Neural cell (in vitro differentiated cells): ENCODE results near the gene ZNF462. TPM values are rescaled to one million over a fixed set of nuclear protein-coding genes. Genes with fewer than 3 reads are reported as not detected.

ENCODE experiments used
- H2AFZ ChIP-seq: fragments of 200-600, 300-800 bp; sonication (generic), shearing (Covaris generic); 2 replicates; pipeline ENCODE4 v1.6.0; 2014; ENCODE audit warnings: low read depth, mild to moderate bottlenecking, antibody characterized with exemption, low read length, moderate library complexity
- H3F3A ChIP-seq: fragments of 200-600 bp; shearing (Covaris generic); 2 replicates; pipeline ENCODE4 v1.6.1; 2016; ENCODE audit warnings: mild to moderate bottlenecking, moderate library complexity, mixed read lengths, antibody characterized with exemption, low read length; ENCODE audit not compliant: insufficient read depth, poor library complexity, severe bottlenecking
- H3K27ac ChIP-seq: fragments of 200-600, 300-800 bp; sonication (generic), shearing (Covaris generic); 2 replicates; pipeline ENCODE4 v1.5.1; 2014; ENCODE audit warnings: mild to moderate bottlenecking, low read length, moderate library complexity
- H3K27me3 ChIP-seq: fragments of 300-800, 200-600 bp; sonication (generic), shearing (Covaris generic); 2 replicates; pipeline ENCODE4 v1.6.0; 2014; ENCODE audit warnings: mild to moderate bottlenecking, low read depth, low read length, moderate library complexity; ENCODE audit not compliant: insufficient read depth
- H3K36me3 ChIP-seq: fragments of 300-800, 200-600 bp; sonication (generic), shearing (Covaris generic); 2 replicates; pipeline ENCODE4 v1.5.1; 2014; ENCODE audit warnings: mild to moderate bottlenecking, antibody characterized with exemption, low read length, moderate library complexity; ENCODE audit not compliant: insufficient read depth
- H3K4me2 ChIP-seq: fragments of 300-800, 200-600 bp; sonication (generic), shearing (Covaris generic); 2 replicates; pipeline ENCODE4 v1.6.0; 2014; ENCODE audit warnings: mild to moderate bottlenecking, low read length
- H3K4me3 ChIP-seq: fragments of 300-800, 200-600 bp; sonication (generic), shearing (Covaris generic); 2 replicates; pipeline ENCODE4 v1.5.1; 2014; ENCODE audit warnings: mild to moderate bottlenecking, low read length, moderate library complexity
- H3K79me2 ChIP-seq: fragments of 200-600 bp; shearing (Covaris generic); replicated peaks from 2 replicates; pipeline ENCODE4 v1.6.0; 2014; ENCODE audit warnings: mild to moderate bottlenecking, low read length, moderate library complexity; ENCODE audit not compliant: insufficient read depth
- H3K9ac ChIP-seq: fragments of 300-800, 200-600 bp; sonication (generic), shearing (Covaris generic); 2 replicates; pipeline ENCODE4 v1.6.1; 2016; ENCODE audit warnings: mild to moderate bottlenecking, low read length, mixed read lengths
- H3K9me2 ChIP-seq: fragments of 200-600 bp; shearing (Covaris generic); 2 replicates; pipeline ENCODE4 v1.6.1; 2016; ENCODE audit warnings: mild to moderate bottlenecking, low read length, mixed read lengths; ENCODE audit not compliant: insufficient read depth
- H3K9me3 ChIP-seq: fragments of 200-600, 300-800 bp; sonication (generic), shearing (Covaris generic); 2 replicates; pipeline ENCODE4 v1.6.1; 2016; ENCODE audit warnings: mild to moderate bottlenecking, mixed run types, low read length, moderate library complexity, mixed read lengths
- H4K20me1 ChIP-seq: fragments of 200-600 bp; shearing (Covaris generic); 2 replicates; pipeline ENCODE4 v1.6.1; 2016; ENCODE audit warnings: mild to moderate bottlenecking, mixed run types; ENCODE audit not compliant: insufficient read depth
- EP300 ChIP-seq: fragments of 450-650 bp; conservative IDR thresholded peaks from 2 replicates; pipeline ENCODE4 v1.6.1; 2014; ENCODE audit warnings: antibody characterized with exemption, mild to moderate bottlenecking, moderate library complexity; ENCODE audit not compliant: poor library complexity, severe bottlenecking
- EZH2 ChIP-seq: fragments of 200-600, 300-800 bp; shearing (Covaris generic), sonication (generic); IDR thresholded peaks from 2 replicates; pipeline ENCODE4 v1.6.1; 2014; ENCODE audit warnings: antibody characterized with exemption, low read length, borderline replicate concordance, mild to moderate bottlenecking; ENCODE audit not compliant: insufficient read depth, poor library complexity, severe bottlenecking
- MXI1 ChIP-seq: fragments of 450-650 bp; conservative IDR thresholded peaks from 2 replicates; pipeline ENCODE4 v1.6.1; 2014; ENCODE audit warnings: antibody characterized with exemption, mild to moderate bottlenecking; ENCODE audit not compliant: poor library complexity, severe bottlenecking
- POLR2AphosphoS5 ChIP-seq: IDR thresholded peaks from 2 replicates; pipeline ENCODE4 v1.6.1; 2012
- RAD21 ChIP-seq: fragments of 450-650 bp; conservative IDR thresholded peaks from 2 replicates; pipeline ENCODE4 v1.6.1; 2014; ENCODE audit warnings: antibody characterized with exemption, mild to moderate bottlenecking, moderate library complexity
- SMC3 ChIP-seq: fragments of 450-650 bp; conservative IDR thresholded peaks from 2 replicates; pipeline ENCODE4 v1.6.1; 2014; ENCODE audit warnings: antibody characterized with exemption, mild to moderate bottlenecking, moderate library complexity; ENCODE audit not compliant: poor library complexity
- TAF1 ChIP-seq: IDR thresholded peaks from 2 replicates; pipeline ENCODE4 v1.6.1; 2012; ENCODE audit warnings: low read depth
- polyA plus RNA-seq: library from polyadenylated mRNA; depleted of rRNA; stranded (reverse); fragments of >200 nt; gene quantifications from 2 replicates; pipeline ENCODE4 v1.2.3, GENCODE V29; 2014
- TF ChIP-seq, protein P1 (sequence below): fragments of 450-650 bp; IDR thresholded peaks from 2 replicates; pipeline ENCODE4 v1.5.1; 2014; ENCODE audit warnings: antibody characterized with exemption, mild to moderate bottlenecking, moderate library complexity; ENCODE audit not compliant: poor library complexity, severe bottlenecking
- TF ChIP-seq, protein P2 (sequence below): IDR thresholded peaks from 2 replicates; pipeline ENCODE4 v1.6.1; 2012; ENCODE audit warnings: borderline replicate concordance

ZNF462 gene
- polyA plus RNA-seq, 1 donor from 2014 or later = 9.1 TPM

DNA sequence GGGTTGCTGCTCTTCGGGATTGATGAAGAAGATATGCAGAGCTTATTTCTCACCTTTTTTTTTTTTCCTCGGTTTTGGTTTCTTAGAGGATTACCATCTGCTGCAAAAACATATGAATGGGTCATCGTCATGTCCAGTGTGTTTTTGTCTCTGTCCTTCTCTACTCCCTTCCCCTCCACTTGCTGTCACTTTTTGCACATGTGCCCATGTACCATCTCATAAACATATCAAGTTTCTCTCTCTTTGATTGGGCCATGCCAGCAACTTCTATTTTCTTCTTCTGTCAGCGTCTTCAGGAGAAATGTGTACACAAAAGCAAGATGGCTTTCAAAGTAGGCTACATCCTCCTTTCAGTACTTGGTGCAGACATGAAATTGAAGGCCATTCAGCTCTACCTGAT is 57.1 kb downstream of the ZNF462 start (continued):
- TF ChIP-seq, protein P1, sequence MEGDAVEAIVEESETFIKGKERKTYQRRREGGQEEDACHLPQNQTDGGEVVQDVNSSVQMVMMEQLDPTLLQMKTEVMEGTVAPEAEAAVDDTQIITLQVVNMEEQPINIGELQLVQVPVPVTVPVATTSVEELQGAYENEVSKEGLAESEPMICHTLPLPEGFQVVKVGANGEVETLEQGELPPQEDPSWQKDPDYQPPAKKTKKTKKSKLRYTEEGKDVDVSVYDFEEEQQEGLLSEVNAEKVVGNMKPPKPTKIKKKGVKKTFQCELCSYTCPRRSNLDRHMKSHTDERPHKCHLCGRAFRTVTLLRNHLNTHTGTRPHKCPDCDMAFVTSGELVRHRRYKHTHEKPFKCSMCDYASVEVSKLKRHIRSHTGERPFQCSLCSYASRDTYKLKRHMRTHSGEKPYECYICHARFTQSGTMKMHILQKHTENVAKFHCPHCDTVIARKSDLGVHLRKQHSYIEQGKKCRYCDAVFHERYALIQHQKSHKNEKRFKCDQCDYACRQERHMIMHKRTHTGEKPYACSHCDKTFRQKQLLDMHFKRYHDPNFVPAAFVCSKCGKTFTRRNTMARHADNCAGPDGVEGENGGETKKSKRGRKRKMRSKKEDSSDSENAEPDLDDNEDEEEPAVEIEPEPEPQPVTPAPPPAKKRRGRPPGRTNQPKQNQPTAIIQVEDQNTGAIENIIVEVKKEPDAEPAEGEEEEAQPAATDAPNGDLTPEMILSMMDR = no peak
- no peak for TF ChIP-seq EP300

DNA sequence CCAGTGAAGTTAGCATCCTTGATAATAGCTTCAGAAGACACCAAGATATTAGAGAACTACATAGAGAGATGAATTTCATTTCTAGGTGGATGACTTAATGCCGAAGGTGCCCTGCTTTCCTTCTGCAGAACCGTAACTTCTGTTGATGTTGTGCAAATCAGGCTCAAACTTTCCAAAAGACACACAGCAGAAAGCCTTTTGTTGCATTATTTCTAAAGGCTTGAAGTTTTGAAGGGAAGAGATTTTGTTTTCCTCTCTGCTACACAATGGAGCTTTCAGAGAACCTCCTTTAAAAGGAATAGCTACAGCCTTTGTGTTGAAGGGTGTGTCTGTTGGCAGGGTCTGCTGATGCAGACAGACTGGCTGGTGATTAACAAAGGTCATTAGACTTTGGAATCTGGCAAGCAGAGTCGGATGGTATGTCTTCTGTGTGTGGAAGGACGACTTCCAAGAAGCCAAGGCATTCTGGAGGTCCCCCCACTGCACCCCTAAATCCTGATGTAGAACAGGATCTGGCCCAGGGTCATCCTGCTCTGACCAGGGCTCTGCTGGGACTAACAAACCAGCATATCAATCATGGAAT is 57.8 kb downstream of the ZNF462 start:
- Histone ChIP-seq H3K9me2 (no peaks in the 10 kb centered on the region), H4K20me1 (no peaks in the 10 kb centered on the region), H3F3A (no peaks in the 10 kb centered on the region), H3K36me3 (peaks cover 10% of the 10 kb centered on the region), H3K79me2 (peaks cover 40% of the 10 kb centered on the region), H3K9me3 (no peaks in the 10 kb centered on the region), H3K9ac (no peak overlapping the region), H3K27me3 (no peaks in the 10 kb centered on the region), H2AFZ (no peak overlapping the region), H3K4me2 (no peak overlapping the region), H3K27ac (no peak overlapping the region), H3K4me3 (no peak overlapping the region)
- TF ChIP-seq TAF1 = no peak
- TF ChIP-seq, protein P1 = no peak
- no peak for TF ChIP-seq RAD21
- no peak for TF ChIP-seq EP300
- no peak for TF ChIP-seq EZH2
- TF ChIP-seq, protein P2, sequence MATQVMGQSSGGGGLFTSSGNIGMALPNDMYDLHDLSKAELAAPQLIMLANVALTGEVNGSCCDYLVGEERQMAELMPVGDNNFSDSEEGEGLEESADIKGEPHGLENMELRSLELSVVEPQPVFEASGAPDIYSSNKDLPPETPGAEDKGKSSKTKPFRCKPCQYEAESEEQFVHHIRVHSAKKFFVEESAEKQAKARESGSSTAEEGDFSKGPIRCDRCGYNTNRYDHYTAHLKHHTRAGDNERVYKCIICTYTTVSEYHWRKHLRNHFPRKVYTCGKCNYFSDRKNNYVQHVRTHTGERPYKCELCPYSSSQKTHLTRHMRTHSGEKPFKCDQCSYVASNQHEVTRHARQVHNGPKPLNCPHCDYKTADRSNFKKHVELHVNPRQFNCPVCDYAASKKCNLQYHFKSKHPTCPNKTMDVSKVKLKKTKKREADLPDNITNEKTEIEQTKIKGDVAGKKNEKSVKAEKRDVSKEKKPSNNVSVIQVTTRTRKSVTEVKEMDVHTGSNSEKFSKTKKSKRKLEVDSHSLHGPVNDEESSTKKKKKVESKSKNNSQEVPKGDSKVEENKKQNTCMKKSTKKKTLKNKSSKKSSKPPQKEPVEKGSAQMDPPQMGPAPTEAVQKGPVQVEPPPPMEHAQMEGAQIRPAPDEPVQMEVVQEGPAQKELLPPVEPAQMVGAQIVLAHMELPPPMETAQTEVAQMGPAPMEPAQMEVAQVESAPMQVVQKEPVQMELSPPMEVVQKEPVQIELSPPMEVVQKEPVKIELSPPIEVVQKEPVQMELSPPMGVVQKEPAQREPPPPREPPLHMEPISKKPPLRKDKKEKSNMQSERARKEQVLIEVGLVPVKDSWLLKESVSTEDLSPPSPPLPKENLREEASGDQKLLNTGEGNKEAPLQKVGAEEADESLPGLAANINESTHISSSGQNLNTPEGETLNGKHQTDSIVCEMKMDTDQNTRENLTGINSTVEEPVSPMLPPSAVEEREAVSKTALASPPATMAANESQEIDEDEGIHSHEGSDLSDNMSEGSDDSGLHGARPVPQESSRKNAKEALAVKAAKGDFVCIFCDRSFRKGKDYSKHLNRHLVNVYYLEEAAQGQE = no peak
- TF ChIP-seq POLR2AphosphoS5 = no peak
- TF ChIP-seq MXI1 = no peak
- no peak for TF ChIP-seq SMC3
